ENCODE results near the gene TNFRSF14. TPM values are rescaled to one million over a fixed set of nuclear protein-coding genes. Genes with fewer than 3 reads are reported as not detected.

TNFRSF14 gene
- total RNA-seq, 2 donors from 2014 or later, result 9.2 to 14.5 TPM

DNA sequence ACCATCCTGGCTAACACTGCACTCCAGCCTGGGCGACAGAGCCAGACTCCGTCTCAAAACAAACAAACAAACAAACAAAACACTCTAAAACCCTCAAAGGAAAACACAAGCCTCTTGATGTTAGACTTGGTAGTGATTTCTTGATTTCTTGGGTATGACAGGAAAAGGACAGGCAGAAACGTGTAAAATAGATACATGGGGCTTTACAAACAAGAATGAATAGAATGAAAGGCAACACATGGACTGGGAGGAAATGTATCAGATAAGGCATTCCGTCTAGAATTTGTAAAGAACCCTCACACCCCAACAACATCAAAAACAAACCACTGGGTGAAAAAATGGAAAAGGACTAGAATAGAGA is 22.6 kb downstream of the TNFRSF14 start:
- Histone ChIP-seq H3K36me3 (no peaks in the 10 kb centered on the region), H3K27ac (peak overlapping the region; percentile 49 to 77), H3K27me3 (no peaks in the 10 kb centered on the region), H3K9me3 (no peaks in the 10 kb centered on the region), H3K4me1 (peaks cover 0 to 18% of the 10 kb centered on the region in 2 donors), H3K4me3 (no peak overlapping the region)
- no peak for DNase-seq (ENCODE audit: low spot score)
- TF ChIP-seq, protein P1, sequence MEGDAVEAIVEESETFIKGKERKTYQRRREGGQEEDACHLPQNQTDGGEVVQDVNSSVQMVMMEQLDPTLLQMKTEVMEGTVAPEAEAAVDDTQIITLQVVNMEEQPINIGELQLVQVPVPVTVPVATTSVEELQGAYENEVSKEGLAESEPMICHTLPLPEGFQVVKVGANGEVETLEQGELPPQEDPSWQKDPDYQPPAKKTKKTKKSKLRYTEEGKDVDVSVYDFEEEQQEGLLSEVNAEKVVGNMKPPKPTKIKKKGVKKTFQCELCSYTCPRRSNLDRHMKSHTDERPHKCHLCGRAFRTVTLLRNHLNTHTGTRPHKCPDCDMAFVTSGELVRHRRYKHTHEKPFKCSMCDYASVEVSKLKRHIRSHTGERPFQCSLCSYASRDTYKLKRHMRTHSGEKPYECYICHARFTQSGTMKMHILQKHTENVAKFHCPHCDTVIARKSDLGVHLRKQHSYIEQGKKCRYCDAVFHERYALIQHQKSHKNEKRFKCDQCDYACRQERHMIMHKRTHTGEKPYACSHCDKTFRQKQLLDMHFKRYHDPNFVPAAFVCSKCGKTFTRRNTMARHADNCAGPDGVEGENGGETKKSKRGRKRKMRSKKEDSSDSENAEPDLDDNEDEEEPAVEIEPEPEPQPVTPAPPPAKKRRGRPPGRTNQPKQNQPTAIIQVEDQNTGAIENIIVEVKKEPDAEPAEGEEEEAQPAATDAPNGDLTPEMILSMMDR (IDR thresholded peaks at IDR 0.05), result peak in 1 of 2 donors; percentile 3

DNA sequence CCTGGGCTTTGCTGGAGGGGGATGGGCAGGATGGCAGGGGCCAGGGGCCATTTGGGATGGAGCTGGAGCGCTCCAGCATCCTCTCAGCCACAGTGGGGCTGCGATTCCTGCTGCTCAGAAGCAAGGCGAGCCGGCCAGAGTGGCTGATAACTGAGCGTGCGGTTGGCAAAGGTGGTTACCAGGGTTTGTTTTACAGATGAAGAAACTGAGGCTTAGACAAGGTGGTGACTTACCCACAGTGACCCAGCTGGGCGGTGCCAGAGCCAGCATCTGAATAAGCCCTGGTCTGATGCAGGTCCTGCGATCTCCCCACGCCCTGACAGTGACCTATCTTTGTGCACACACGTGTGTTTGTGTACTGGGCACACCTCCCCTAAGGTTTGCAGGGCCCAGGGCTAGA is 24.5 kb downstream of the TNFRSF14 start:
- Histone ChIP-seq H3K9me3 (no peaks in the 10 kb centered on the region), H3K27ac (no peak overlapping the region), H3K27me3 (no peaks in the 10 kb centered on the region), H3K36me3 (no peaks in the 10 kb centered on the region), H3K4me1 (peaks cover 0 to 31% of the 10 kb centered on the region in 2 donors), H3K4me3 (no peak overlapping the region)
- DNase-seq (ENCODE audit: low spot score), result no peak
- TF ChIP-seq, protein P1 (IDR thresholded peaks at IDR 0.05), result no peak

DNA sequence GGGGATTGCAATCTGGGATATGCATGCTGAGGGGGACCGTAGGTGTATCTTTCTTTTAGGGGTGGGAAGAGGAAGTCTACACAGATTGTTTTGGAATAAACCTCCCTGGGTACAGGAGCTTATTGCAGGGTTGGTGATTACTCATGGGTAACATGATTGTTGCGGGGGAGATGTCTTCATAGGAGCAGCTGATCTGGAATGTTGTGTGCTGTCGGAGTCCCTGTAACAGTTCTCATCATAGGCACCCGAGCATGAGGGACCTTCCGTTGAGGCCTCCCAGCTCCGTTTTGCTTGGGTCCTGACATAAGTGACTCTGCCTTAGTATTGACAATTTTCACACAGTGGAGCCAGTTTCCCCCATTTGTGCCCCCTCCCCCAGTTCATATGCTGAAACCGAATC is 26.2 kb downstream of the TNFRSF14 start:
- TF ChIP-seq, protein P1 (IDR thresholded peaks at IDR 0.05), result no peak
- H3K27me3 ChIP-seq, result no peaks in the 10 kb centered on the region
- peaks cover 0 to 34% of the 10 kb centered on the region in 2 donors for H3K4me1 ChIP-seq
- no peak overlapping the region for H3K4me3 ChIP-seq
- no peak for DNase-seq (ENCODE audit: low spot score)
- H3K27ac ChIP-seq, result no peak overlapping the region
- no peaks in the 10 kb centered on the region for H3K36me3 ChIP-seq
- H3K9me3 ChIP-seq, result no peaks in the 10 kb centered on the region

DNA sequence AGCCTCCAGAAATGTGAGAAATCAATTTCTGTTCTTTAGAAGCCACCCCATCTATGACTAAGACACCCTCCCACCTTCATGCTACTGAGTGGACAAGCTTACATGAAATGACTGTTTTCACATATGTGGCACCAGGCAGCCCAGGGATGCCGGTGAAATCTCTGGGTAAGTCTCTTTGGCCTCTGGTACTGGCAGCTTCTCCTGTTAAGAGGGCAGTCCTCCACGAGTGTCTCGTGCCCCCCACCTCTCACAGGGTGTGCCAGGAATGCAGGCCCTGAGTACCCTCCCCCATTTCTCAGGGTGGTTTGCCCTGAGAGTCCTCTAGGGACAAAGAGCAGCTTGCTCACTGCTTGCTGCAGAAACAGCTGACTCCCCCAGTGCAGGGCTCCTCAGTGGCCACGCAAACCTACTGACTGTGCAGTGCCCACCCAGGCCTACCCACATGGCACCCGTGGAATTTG is 27.2 kb downstream of the TNFRSF14 start:
- H3K4me1 ChIP-seq, result peaks cover 0 to 34% of the 10 kb centered on the region in 2 donors

DNA sequence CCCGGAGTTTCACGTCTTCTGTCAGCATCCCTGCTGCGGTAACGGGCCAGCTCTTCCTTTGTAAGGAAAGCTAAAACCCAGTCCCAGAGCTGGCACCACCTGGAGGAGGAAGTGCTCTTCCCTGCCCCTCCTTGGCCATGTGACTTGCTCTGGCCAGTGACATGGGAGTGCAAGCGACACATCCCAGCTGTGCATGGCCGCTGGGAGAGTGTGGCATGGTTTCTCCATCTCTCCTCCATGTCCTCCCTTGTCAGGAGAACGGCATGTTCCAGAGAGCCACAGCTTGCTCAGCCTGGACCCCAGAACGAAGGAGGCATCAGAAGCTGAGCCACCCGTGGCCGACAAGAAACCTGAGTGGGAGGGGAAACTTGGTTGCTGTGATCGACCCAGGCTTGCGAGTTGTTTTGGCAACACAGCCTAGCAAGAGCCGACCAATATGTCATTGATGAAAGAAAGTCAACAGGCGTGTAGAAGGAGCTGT is 27.7 kb downstream of the TNFRSF14 start:
- no peaks in the 10 kb centered on the region for H3K36me3 ChIP-seq
- H3K4me1 ChIP-seq, result peaks cover 0 to 29% of the 10 kb centered on the region in 2 donors
- no peak overlapping the region for H3K27ac ChIP-seq
- no peak for DNase-seq (ENCODE audit: low spot score)
- no peaks in the 10 kb centered on the region for H3K9me3 ChIP-seq
- H3K27me3 ChIP-seq, result no peaks in the 10 kb centered on the region
- H3K4me3 ChIP-seq, result no peak overlapping the region
- TF ChIP-seq, protein P1 (IDR thresholded peaks at IDR 0.05), result no peak

More for the DNA sequence above, 27.2 kb downstream of the TNFRSF14 start:
- no peak overlapping the region for H3K27ac ChIP-seq
- H3K27me3 ChIP-seq, result no peaks in the 10 kb centered on the region
- no peaks in the 10 kb centered on the region for H3K36me3 ChIP-seq
- no peaks in the 10 kb centered on the region for H3K9me3 ChIP-seq
- TF ChIP-seq, protein P1 (IDR thresholded peaks at IDR 0.05), result no peak
- no peak for DNase-seq (ENCODE audit: low spot score)
- H3K4me3 ChIP-seq, result no peak overlapping the region
